DMS153 treated with DMSO at 0.1 percent for 48 hours (cell line): Measurements from ENCODE around the gene MRPS15.
A peak's percentile ranks its signal among the peaks of the same experiment; 100 is the strongest.

ENCODE experiments used
- DNase-seq: peaks from one replicate; lab custom pipeline; 2025; ENCODE audit not compliant: unreplicated experiment; lab: John Stamatoyannopoulos, UW

MRPS15 gene

DNA sequence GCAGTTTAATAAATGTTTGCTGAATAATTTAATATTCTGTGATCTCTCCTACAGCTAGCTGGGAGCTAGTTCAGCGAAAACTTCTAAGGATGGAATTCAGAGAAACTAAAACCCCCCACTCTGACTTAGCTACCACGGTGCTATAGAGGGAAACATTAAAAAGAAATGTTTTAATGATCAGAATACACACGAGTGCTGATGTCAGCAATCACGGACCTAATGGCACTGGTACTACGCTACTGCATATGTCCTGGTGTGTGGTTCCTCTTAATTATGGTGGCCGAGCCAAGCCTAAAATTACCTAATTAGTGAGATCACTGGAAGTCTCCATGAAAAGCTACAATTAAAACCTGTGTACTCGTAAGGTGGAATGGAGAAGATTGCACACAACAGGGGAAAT lies 42.5 kb downstream of the MRPS15 start:
- DNase-seq, result no peak

DNA sequence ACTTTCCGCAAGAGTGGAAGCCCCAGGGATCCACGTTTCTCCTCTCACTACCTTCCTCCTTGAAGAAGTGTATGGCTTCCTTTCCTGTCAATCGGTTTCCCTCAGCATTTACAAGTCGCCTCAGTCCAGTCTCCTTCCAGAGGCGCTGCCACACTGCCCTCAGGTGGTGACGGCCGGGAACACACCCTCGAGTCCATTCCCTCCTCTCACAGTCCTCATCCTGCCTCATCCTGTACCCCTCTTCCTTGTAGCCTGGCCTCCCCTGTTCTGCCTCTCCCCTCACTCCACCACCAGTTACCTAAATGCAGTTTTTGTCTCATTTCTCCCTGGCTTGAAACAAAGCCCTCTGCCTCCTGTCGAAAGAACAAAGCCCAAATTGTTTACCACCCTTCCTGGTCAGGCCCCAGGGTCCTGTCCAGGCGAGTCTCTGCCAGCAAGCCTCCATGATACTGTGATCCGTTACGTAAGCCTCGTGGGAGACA lies 43.3 kb downstream of the MRPS15 start:
- peak; percentile 88 for DNase-seq

DNA sequence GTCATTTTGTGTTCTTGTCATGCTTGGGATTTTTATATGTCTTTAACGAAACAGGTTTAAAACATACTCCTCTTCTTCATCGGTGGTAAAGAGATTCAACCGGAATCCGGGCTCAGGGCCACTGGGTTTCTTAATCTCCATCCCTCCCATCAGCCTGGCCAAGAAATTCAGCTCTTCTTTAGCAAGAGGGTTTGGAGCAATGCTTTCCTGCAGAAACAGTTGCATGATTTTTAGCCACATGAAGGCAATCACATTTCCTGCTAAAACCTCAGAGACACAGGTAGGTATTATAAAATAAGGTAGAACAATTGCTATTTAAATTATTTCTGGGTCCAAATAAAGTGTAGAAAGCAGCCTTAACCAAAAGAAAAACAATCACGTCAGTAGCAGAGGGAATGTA lies 43.8 kb downstream of the MRPS15 start:
- no peak for DNase-seq

DNA sequence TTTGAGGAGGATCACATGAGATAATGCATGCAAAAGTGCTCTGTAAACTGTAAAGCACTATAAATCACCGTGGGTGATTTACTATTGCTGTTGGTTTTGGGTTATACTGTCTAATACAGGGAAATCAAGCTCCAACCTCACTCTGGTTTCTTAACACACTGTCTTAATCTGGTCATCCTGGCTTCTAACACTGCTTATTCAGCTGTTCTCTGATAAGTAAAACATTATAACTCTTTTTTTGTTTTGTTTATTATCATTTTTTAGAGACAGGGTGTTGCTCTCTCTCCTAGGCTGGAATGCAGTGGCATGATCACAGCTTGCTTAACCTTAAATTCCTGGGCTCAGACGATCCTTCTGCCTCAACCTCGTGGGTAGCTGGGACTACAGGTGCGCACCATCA lies 44.6 kb downstream of the MRPS15 start:
- DNase-seq, result no peak

DNA sequence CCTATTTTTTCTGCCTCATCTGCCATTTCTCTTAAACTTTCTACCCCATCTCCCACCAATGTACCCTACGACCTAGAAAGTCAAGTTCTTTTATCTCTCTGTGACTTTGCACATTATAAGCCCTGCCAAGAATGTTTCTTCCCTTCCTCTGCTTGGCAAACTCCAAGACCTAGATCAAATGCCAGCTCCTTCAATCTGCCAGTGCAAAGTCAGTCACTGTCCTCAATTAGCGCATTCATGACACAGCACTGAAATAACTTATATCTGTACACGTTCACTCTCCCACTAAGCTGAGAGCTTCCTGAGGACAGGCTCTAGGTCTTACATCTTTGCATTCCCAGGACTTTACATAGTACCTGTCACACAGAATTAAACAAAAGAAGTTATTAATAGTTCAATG lies 45.0 kb downstream of the MRPS15 start:
- DNase-seq, result no peak

DNA sequence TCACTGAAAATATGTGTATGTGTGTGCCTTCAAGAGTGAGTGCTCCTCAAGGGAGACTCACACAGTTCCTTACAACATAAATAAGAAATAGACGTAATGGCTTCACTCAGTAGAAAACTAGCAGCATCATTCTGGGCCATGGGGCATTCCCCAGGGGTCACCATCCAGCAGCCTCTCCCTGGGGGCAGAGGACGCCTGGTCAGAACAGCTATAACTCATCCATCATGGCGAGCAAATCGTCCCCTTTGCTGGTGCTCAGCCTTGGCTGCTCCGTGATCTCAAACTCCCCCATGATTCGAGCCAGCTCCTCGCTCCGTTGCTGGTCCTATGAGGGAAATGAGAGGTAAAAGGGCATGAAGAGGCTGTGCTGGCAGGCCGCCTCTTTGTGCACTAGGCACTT lies 46.3 kb downstream of the MRPS15 start:
- no peak for DNase-seq

DNA sequence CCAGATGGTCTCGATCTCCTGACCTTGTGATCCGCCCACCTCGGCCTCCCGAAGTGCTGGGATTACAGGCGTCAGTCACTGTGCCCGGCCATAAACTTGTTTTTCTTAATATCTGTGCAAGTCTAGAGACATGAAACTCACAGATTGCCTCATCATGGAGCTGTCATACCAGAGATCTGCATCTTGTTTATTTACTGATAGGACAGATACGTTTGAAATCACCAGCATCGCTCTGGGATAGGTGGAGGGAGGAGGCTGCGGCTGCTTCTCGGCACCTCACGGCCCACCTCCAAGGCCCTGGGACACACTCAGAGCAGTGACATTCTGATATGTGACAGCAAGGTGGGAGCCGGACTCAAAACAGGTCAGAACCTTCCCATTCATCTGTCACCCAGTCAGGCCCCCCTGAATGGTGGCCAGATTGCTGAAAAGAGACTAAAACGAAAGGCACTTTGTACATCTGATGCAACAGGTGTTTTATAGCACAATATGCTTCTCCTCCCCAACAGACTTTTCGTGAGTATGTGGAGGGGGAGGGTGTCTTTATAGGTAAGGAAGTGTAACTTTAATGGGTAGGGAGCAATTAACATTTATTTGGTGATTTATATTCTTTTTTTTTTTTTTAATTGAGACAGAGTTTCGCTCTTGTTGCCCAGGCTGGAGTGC lies 48.4 kb downstream of the MRPS15 start:
- no peak for DNase-seq

DNA sequence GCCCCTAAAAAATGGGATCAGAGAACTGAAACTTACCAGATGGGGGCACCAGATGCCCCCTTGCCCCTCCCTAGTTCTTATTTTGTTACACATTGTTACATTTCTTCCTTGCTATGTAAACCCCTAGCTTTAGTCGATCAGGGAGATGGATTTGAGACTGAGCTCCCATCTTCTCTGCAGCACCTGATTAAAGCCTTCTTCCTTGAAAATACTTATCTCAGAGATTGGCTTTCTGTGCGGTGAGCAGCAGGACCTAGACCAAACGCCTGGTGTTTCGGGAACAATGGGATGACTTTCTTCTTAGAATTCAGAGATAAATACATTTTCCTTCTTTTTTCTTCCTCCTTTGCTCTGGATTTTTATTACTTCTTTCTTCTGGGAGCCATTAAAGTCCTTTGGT lies 49.8 kb downstream of the MRPS15 start:
- DNase-seq, result no peak

DNA sequence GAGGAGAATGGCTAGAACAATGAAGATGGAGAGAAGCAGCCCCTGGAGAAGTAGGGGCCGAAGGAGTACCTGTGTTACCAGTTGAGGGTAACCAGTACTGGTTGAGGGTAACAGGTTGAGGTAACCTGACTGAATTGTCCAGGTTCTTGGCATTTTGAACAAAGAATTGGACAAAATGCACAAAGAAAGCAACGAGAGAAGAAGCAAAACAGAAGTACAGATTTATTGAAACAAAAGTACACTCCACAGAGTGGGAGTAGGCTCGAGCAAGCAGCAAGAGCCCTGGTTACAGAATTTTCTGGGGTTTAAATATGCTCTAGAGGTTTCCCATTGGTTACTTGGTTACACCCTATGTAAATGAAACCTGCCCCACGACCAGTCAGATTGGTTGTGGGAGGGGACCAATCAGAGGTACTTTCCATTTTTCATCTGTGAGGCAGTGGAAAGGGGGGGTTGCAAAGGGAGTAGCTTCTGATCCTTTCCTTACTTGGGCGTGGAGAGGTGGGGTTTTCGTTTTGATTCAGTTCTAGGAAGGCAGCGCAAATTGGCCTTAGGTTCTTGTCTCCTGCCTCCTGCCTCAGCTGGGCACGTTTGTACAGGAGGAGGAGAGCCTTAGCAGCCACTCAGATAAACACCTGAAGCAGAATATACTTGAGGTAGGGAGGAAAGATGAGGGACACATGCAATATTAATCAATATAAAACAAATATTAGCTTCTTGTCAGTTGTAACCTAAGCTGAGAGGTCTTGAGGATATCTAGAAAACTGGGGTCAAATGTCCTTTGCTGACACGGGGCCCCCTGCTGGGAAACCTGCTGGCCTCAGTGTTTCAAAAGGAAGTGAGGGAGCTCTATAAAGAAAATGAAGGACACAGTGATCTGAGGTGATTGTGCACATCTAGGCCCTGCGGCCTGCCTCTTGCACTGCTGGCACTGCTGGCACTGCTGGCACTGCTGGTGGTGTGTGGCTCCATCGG lies 52.2 kb downstream of the MRPS15 start:
- DNase-seq, result no peak

DNA sequence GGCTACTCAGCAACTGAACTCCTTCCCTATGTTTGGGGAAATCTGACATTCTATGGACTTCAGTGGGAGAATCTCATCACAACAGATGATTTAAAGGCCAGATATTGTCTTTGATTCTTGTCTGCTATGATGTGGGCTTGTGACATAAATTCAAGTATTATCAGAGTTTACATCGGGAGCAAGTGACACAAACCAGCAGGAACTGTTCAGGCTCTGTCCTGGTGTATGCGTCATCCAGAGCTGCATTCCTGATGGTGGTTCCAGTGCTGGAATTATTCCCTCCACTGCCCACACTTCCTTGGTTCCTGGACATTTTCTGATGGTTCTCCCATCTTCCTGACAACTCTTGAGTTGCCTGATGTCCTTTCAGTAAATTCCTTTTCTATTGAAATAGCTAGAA lies 55.7 kb downstream of the MRPS15 start:
- DNase-seq, result no peak

DNA sequence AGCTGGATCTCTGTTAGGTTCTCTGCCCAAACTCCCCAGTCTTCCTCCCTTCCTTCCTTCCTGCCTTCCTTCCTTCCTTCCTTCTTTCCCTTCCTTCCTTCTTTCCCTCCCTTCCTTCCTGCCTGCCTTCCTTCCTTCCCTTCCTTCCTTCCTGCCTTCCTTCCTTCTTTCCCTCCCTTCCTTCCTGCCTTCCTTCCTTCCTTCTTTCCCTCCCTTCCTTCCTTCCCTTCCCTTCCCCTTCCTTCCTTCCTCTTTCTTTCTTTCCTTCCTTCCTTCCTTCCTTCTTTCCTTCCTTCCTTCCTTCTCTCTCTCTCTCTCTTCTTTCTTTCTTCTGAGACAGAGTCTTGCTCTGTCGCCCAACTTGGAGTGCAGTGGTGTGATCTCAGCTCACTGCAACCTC lies 57.7 kb downstream of the MRPS15 start:
- no peak for DNase-seq
